ENCODE measurements around the gene THRSP.
"Not testable (repeated sequence)": the region's sequence is repeated elsewhere in the genome, so short reads cannot be mapped to it uniquely, and the experiment has no call there.

Gene THRSP

DNA sequence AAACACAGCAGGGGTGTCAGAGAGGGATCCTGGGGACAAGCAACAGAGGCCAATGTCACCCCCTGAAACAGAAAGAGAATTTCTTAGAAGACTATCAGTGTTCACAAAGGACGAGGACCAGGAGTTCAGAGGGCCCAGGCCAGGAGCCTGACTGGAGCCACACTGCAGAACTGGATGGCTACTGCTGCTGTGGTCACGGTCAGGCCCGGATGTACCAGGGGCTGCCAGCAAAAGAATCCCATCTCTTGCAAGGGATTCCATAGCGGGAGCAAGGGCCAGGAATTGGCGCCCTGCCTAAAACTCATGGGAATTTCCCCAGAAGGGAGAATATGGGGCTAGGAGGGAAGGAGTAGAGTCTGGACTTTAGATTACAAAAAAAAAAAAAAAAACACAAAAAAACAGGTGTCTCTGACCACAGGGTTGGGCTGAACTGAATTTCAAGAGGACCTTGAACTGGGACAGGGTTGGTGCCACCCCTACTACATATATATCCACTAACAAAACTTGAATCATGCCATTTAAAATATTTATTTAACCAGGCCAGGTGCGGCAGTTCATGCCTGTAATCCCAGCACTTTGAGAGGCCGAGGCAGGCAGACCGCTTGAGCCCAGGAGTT lies 24.9 kb upstream of the THRSP start:
- DNase-seq (ENCODE audit: low read depth in 3 of 3, low spot score in 1 of 3) = no peak

DNA sequence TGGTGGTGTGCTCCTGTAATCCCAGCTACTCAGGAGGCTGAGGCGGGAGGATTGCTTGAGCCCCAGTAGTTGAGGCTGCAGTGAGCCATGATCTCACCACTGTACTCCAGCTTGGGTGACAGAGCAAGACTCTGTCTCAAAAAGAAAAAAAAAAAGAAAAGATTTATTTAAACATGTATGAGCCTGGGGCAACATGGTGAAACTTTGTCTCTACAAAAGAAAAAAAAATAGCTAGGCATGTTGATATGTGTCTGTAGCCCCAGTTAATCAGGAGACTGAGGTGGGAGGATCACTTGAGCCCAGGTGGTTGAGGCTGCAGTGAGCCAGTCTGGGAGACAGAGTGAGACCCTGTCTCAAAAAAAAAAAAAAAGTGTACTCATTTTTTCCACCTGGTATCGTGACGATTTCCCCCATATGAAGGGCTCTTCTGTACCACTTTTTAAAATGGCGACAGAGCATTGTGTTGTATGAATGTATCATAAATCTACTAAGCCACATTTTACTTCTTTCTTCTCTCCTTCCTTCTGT lies 24.2 kb upstream of the THRSP start:
- no peak for DNase-seq (ENCODE audit: low read depth in 3 of 3, low spot score in 1 of 3)

DNA sequence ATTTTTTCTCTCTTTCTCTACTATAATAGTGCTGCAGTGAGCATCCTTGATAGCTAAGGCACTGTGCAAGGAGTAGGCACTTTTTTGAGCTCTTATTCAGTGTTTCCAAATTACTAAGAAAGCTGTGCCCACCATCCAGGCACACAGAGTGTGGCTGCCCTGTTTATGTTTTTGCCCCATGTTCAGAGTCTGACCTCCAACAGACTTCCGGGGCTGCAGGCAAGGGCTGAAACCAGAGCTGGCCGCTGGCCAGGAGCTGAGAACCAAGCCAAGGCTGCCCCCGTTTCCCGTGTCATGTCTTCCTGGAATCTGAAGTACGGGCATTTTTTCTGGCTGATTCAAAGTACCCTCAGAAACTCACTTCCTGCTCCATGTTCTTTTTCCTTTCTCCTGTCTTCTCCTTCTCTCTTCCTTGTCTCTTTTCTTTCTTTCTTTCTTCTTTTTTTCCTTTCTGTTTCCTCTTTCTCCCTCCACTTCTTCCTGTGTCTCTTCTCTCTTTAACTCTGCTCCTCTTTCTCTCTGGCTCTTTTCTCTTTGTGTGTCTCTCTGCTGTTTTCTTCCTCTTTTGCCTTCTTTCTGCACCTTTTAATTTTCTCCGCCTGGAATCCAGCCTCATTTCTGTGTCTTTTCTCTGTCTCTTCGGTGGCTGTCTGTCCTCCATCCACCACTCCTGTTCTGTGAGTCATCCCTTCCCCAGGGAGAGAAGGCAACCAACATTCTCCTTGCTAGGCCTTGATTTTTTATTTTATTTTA lies 23.6 kb upstream of the THRSP start:
- DNase-seq (ENCODE audit: low read depth in 3 of 3, low spot score in 1 of 3) = no peak

DNA sequence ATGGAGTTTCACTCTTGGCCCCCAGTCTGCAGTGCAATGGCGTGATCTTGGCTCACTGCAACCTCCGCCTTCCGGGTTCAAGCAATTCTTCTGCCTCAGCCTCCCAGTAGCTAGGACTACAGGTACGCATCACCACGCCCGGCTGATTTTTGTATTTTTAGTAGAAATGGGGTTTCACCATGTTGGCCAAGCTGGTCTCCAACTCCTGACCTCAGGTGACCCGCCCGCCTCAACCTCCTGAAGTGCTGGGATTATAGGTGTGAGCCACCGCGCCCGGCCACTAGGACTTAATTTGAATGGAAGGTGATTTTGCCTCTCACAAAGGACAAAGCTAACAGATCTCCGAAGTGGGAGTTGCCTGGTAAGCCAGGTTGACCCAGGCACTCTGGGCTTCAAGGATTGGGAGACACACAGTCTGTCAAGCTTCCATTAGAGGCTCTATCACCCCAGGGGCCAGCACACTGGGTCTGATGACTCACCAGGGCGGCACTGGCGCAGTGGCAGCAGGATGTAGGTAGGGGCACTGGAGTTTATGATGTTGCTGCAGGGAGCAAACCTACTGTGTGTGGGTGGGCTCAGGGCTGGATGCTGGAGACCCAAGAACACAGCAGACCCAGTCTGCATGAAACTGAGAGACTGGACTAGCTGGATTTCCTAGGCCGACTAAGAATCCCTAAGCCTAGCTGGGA lies 22.8 kb upstream of the THRSP start:
- no peak for DNase-seq (ENCODE audit: low read depth in 3 of 3, low spot score in 1 of 3)

DNA sequence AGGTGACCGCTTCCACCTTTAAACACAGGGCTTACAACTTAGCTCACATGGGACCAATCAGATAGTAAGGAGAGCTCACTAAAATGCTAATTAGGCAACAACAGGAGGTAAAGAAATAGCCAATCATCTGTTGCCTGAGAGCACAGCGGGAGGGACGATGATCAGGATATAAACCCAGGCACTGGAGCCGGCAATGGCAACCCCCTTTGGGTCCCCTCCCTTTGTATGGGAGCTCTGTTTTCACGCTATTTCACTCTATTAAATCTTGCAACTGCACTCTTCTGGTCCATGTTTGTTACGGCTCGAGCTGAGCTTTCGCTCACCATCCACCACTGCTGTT lies 22.3 kb upstream of the THRSP start:
- not testable (repeated sequence) for DNase-seq (ENCODE audit: low read depth in 3 of 3, low spot score in 1 of 3)

DNA sequence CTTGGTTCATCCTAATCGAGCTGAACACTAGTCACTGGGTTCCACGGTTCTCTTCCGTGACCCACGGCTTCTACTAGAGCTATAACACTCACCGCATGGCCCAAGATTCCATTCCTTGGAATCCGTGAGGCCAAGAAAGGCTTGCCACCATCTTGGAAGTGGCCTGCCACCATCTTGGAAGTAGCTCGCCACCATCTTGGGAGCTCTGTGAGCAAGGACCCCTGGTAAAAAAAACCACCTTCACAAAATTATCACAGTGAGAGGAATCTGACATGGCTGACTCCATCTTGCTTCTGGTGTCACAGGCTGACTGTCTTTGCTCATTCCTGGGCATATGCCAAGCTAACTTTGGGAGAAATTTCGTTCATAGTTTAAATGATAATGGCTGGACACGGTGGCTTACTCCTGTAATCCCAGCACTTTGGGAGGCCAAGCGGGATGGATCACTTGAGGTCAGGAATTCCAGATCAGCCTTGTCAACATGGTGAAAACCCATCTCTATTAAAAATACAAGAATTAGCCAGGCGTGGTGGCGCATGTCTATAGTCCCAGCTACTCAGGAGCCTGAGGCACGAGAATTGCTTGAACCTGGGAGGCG lies 21.7 kb upstream of the THRSP start:
- DNase-seq (ENCODE audit: low read depth in 3 of 3, low spot score in 1 of 3) = no peak

DNA sequence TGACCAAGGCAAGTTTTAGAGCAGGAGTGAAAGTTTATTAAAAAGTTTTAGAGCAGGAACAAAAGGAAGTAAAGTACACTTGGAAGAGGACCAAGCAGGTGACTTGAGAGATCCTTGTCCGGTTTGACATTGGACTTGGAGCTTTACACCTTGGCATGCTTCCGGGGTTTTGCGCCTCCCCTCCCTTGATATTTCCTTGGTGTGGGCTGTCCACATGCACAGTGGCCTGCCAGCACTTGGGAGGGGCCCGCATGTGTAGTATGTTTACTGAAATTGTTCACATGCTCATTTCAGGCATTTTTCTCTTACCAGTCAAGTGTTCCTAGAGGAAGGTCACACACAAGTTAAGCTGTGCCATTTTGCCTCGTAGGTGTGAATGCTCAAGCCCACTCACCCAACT lies 19.0 kb upstream of the THRSP start:
- DNase-seq (ENCODE audit: low read depth in 3 of 3, low spot score in 1 of 3) = no peak

DNA sequence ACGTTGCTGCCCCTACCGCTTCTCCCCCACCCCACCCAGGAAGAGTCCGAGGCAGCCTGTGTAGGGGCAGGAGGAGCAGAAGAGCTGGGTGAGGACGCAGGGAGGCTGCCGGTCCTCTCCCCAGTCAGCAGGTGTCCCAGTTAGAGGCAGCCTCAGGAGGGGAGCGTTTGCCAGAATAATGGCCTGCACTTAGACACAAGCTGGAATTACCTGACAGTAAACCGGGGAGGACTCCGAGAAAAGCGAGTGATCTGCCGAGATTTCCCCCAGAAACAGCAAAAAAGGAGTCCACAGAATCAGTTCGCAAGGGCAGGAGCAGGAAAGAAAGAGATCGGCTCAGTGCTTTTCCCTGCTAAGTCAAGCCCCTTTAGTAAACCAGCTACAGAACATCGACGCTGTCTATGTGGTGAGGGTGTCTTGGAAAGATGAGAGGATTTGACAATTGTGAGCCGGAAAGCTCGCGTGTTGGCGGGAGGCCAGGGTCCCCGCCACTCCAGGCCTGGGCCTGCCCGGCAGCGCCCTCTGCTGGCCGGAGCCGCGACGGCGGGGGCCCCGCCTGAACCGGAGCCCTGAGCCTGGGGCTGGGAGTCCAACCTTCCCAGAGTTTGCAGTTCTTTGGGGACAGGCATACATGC lies 17.7 kb upstream of the THRSP start:
- peak; percentile 31 to 73 (median 58) for DNase-seq (ENCODE audit: low read depth in 3 of 3, low spot score in 1 of 3)

DNA sequence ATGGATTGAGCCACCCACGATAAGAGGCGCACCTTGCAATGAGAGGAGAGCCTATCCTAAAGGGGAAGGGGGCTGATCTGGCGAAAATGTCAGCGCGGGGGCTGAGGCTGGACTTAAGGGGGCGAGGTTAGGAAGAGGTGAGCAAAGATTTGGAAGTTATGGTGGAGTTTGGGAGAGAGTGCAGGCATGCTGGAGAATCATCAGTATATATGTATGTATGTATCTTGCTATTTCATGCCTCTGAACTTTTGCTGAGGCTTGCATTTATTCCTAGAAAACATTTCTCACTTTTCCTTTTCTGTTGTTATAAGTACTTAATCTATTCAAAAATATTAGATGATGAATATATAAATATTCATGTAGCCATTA lies 17.2 kb upstream of the THRSP start:
- DNase-seq (ENCODE audit: low read depth in 3 of 3, low spot score in 1 of 3) = no peak

DNA sequence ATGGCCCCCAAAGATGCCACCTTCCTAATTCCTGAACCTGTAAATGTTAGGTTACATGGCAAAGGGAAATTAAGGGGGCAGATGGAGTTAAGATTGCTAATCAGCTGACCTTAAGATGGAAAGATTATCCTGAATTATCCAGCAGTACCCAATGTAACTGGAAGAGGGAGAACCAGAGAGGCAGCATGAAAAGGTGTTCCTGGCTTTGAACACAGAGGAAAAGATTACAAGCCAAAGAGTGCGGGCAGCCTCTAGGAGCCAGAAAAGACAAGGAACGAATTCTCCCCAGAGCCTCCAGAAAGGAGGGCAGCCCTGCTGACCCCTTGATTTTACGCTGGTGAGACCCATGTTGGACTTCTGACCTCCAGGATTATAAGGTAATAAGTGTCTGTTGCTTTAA lies 15.1 kb upstream of the THRSP start:
- no peak for DNase-seq (ENCODE audit: low read depth in 3 of 3, low spot score in 1 of 3)

DNA sequence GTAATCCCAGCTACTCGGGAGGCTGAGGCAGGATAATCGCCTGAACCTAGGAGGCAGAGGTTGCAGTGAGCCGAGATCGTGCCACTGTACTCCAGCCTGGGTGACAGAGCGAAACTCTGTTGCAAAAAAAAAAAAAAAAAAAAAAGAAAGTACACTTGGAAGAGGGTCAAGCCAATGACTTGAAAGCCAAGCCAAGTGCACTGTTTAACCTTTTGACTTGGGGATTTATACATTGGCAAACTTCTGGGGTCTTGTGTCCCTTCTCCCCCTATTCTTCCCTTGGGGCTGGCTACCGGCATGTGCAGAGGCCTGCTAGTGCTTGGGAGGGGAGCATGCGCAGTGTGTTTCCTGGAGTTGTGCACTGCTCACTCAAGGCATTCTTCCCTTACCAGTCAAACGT lies 14.3 kb upstream of the THRSP start:
- DNase-seq (ENCODE audit: low read depth in 3 of 3, low spot score in 1 of 3) = no peak

DNA sequence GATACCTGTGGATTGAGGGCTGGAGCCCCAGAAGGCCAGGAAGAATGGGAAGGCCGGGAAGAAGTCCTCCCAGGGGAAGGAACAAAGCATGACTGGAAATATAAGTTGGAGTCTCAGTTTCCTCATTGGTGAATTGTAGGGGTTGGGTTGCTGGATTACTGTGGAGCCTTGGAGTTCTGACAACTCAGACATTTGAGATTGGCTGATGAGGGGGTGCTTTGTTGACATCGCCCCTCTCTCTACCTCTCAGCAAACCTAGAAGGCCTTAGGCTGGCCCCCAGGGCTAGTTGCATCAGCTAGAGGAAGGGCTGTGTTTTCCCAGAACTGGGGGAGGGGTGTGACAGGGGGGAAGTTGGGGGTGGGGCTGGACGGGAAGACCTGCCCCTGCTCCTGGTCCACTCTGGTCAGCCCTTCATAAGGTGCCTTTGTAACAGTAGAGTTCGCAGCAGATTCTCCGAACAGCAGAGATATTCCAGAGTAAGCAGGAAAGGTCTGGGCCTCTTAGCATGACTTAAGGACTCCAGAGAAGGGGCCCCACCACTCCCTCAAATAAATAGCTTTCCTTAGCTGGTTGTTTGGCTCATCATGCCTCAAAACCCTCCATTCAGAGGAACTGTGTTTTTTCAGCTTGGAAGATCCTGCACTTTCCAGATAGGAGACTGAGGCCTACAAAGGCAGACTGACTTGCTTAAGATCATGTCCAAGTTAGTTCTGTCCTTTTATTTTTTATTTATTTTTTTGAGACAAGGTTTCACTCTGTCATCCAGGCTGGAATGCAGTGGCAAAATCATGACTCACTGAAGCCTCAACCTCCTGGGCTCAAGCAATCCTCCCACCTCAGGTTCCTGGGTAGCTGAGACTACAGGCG lies 12.5 kb upstream of the THRSP start:
- DNase-seq (ENCODE audit: low read depth in 3 of 3, low spot score in 1 of 3) = no peak

DNA sequence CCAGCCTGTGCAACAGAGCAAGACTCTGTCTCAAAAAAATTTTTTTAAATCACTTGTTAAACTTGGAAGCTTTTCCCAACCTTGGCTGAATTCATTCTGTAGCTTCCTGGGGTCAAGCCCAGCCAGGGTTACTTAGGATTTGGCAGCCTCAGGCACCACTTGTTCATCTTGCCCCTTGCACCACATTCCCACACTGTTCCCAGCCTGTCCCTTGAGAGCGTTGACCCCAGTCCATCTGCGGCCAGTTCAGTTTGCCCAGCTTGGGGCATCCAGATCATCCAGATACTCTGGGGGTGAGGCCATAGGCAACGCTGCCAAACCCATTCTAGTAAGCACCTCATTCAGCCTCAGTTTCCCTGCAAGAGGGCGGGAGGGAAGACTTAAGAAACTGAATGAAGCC lies 8.7 kb upstream of the THRSP start:
- DNase-seq (ENCODE audit: low read depth in 3 of 3, low spot score in 1 of 3) = no peak

DNA sequence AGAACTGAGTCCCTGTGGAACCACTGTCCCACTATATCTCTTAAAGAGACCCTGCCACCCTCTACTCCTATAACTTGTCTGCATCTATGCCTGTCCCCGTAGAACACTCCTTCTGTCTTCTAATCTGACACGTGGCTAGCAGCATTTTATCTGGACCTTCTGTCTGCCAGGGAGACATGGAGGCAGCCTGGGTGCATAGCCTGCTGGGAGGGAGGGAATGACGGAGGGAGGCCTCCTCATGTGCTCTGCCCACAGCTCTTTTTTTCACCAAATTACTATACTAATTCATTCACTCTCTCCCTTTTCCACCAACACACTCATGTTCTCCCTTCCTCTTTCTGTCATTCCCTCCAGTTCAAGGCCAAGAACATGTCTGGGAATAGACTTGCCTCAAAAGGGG lies 7.6 kb upstream of the THRSP start:
- DNase-seq (ENCODE audit: low read depth in 3 of 3, low spot score in 1 of 3) = no peak

DNA sequence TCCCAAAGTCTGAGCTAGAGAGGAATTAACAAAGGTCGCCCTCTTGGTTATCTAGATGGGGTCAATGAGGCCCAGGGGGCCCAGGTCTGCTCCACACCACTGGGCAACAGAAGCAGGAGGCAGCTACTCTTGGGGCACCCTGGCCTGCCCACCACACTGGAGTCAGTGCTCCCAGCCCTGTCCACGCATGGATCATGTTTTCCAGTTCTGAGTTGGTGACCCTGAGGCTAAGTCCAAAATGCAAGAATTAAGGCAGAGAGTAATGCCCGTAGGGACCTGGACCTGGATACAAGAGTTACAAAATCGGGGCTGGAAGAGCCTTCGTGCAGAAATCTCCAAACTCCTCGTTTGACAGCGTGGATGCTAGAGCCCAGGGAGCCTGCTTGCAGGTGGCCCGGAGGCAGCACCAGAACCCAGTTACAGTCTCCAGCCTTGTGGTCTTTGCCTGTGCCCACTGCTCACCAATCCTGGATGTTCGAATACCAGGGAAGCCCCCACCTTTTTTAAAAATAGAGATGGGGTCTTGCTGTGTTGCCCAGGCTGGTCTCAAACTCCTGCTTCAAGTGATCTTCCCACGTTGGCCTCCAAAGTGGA lies 6.1 kb upstream of the THRSP start:
- DNase-seq (ENCODE audit: low read depth in 3 of 3, low spot score in 1 of 3) = no peak

DNA sequence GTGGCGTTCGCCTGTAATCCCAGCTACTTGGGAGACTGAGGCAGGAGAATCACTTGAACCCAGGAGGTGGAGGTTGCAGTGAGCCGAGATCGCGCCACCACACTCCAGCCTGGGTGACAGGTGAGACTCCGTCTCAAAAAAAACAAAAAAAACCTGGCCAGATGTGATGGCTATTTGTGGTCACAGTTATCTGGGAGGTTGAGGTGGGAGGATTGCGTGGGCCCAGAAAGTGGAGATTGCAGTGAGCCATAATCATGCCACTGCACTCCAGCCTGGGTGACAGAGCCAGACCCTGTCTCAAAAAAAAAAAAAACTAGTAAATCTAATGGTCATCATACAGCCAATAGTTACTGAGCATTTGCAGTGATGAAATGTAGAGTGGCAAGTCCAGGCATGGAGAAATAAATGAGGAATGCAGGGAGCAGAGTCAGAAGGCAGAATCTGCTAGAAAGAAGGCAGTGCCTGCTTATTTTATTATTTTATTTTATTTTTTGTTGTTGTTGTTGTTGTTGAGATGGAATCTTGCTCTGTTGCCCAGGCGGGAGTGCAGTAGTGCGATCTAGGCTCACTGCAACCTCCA lies 3.8 kb upstream of the THRSP start:
- not testable (repeated sequence) for DNase-seq (ENCODE audit: low read depth in 3 of 3, low spot score in 1 of 3)

DNA sequence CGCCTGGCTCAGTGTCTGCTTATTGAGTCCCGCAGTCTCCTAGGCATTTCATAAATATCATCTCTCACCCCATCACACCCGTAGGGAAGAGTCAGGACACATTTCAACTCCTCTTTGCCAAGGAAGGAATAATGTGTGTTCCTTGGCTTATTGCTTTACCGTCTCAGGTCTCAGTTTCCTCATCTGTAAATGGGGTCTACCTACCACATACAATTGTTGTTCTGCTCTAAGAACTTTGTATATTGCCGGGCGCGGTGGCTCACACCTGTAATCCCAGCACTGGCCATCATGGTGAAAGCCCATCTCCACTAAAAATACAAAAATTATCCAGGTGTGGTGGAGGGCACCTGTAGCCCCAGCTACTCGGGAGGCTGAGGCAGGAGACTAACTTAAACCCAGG lies 3.1 kb upstream of the THRSP start:
- no peak for DNase-seq (ENCODE audit: low read depth in 3 of 3, low spot score in 1 of 3)

DNA sequence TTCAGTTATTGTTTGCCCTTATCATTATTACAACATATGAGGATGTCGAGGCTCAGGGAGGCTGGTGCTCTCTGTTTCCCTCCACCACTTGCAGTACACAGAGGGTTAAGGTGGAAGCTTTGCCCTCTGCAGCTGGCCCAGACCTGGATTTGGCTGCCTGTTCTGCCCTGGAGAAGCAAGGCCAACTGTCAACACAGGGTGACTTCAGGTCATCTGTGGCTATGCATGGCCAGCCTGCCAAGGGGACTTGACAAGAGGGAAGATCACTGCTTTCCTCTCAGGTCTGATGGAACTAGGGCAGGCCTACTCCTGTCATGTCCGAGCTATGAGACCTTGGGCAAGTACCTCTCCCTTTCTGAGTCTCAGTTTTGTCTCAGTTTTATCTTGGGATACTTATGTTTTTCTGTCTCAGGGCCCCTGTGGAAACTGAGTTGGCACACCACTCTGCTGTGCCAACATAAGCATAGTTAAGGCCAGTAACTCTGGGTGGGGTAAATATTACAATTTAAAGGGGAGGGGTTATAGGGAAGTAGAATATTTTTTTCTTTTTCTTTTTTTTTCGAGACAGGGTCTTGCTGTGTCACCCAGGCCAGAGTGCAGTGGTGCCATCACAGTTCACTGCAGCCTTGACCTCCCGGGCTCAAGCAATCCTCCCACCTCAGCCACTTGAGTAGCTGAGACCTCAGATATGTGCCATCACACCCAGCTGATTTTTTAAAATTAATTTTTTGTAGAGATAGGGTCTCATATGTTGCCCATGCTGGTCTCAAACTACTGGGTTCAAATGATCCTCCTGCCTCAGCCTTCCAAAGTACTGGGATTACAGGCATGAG lies 2.4 kb upstream of the THRSP start:
- DNase-seq (ENCODE audit: low read depth in 3 of 3, low spot score in 1 of 3) = no peak

DNA sequence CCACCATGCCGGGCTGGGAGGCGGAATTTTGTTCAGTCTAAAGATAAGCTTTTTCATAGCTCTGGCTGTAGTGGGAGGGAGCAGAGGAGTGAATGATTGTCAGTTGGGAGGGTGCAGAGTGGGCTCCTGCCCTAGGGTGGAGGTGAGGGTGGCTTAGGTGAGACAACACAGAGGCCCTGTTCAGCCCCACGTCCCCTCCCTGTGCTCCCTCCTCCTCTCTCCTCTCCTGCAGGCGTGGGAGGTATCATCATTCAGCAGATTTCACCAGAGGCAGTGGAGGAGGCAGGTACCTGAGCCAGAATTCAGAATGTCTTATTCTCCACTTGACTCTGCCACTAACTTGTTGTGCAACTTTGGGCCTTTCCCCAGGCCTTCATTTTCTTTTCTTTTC lies 1.7 kb upstream of the THRSP start:
- no peak for DNase-seq (ENCODE audit: low read depth in 3 of 3, low spot score in 1 of 3)

Data from stimulated activated CD4-positive, alpha-beta T cell treated with anti-CD3 and anti-CD28 coated beads, TNF-alpha, amount 100 ng/mL, for 1 hour (primary cell).